Activated CD8-positive, alpha-beta memory T cell treated with anti-CD3 and anti-CD28 coated beads, Interleukin-2, amount 50 U/mL, for 24 hours (primary cell): ENCODE measurements around the gene C10orf105.

Experiments used
- DNase-seq: peaks from one replicate; pipeline ENCODE4 v3.0.0-alpha.2; 2020; ENCODE audit errors: extremely low read depth

Gene C10orf105

GRCh38 chr10:71677261-71677660, 42.3 kb downstream of the C10orf105 start:
- DNase-seq, result no peak

DNA sequence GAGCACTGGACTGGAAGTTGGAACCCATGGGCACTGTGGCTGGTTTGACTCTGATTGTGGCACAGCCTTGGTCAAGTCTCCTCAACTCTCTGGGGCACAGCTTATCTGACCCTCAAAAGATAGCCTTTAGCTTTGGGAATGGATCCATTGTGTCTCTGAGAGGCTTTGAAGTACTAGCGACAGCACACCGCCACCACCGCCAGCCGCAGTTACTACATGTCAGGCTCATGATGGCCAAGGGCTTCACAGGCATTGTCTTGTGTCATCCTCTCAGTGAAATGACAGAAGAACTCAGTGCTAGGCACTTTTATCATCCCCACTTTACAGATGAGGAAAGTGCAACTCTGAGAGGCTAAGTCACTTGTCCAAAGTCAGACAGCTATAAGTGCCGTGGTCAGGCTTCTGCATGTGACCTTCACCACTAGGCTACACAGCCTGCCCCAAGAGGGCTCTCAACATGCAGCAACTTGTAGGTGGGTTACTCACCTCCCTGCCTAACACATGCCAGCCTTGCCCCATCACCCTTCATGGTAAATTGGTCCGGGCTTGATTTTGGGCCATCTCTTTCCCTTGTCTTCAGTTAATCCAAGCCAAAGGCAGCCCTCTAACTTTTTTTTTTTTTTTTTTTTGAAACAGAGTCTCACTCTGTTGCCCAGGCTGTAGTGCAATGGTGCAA, 44.1 kb downstream of the C10orf105 start:
- no peak for DNase-seq

- no peak for DNase-seq
Measured at GRCh38 chr10:71671994-71672946, 47.3 kb downstream of the C10orf105 start.

GRCh38 chr10:71667387-71667752, 52.2 kb downstream of the C10orf105 start:
- DNase-seq, result no peak

- DNase-seq, result no peak
Measured at GRCh38 chr10:71666639-71667386, 52.8 kb downstream of the C10orf105 start.

GRCh38 chr10:71665456-71665855, 54.1 kb downstream of the C10orf105 start:
- DNase-seq, result no peak

GRCh38 chr10:71664585-71664984, 55.0 kb downstream of the C10orf105 start:
- no peak for DNase-seq

DNA sequence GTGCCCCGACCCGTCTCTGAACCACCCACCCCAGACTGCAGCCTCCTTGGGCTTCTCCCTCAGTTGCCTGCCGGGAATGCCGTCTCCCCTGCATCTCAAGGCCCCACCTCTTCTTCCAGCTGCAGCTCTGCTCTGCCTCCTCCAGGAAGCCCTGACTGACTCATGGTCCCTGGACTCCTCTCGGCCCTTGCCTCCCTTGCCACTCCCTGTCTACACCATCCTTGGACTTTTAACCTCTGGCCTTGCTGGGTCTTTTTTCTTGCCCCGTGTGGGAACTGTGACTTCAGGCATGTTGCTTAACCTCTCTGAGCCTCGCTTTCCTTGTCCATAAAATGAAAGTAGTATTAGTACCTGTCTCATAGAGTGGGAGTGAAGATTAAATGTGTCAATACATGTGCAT, 56.3 kb downstream of the C10orf105 start:
- no peak for DNase-seq

DNA sequence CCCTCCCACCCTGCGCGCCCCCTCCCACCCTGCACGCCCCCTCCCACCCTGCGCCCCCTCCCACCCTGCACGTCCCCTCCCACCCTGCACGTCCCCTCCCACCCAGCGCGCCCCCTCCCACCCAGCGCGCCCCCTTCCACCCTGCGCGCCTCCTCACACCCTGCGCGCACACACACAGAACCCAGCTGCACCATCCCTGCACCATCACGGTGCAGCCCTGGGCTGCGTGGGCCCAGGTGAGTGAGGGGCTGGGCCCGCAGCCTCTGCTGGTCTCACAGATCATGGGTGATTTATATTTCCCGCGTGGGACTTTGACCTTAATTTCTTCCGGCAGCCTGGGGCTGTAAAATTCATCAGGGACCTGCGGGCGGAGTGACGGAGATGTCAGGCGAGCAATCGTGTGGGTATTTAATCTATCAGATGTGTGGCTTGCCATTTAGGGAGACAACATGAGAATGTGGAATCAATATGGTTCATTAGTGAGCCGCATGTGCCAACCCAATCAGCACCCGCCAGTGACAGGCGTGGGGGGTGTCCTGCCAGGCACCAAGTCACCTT, 57.7 kb downstream of the C10orf105 start:
- DNase-seq, result no peak
